ENCODE results near the gene DEPP1.

Gene DEPP1

GRCh38 chr10:44990302-44990655 is 11.7 kb upstream of the DEPP1 start (continued):
- TF ChIP-seq ZNF518A (tag by site-specific recombination; conservative IDR thresholded peaks at IDR 0.05; ENCODE audit: low read depth) (no peak), PRDM2 (tag by site-specific recombination; IDR thresholded peaks at IDR 0.05; ENCODE audit: borderline replicate concordance) (no peak), ZNF391 (tag by site-specific recombination; IDR thresholded peaks at IDR 0.05; ENCODE audit: borderline replicate concordance, low read depth) (no peak), ZNF16 (tag by site-specific recombination; IDR thresholded peaks at IDR 0.05; ENCODE audit: low read depth) (no peak), KLF1 (tag by site-specific recombination; IDR thresholded peaks at IDR 0.05) (0 out of 2 replicates have a peak, but pooled peaks have one; percentile 2), ZNF555 (tag by site-specific recombination; conservative IDR thresholded peaks at IDR 0.05) (no peak), ZBTB20 (tag by site-specific recombination; IDR thresholded peaks at IDR 0.05) (no peak), ZNF561 (tag by site-specific recombination; IDR thresholded peaks at IDR 0.05; ENCODE audit: borderline replicate concordance) (no peak), ZNF707 (tag by site-specific recombination; IDR thresholded peaks at IDR 0.05) (no peak), KLF8 (tag by site-specific recombination; IDR thresholded peaks at IDR 0.05) (no peak), ZBTB8A (tag by site-specific recombination; IDR thresholded peaks at IDR 0.05) (0 out of 2 replicates have a peak, but pooled peaks have one; percentile 24), REPIN1 (tag by site-specific recombination; IDR thresholded peaks at IDR 0.05; ENCODE audit: low read depth) (no peak)
- TF ChIP-seq, protein P1, sequence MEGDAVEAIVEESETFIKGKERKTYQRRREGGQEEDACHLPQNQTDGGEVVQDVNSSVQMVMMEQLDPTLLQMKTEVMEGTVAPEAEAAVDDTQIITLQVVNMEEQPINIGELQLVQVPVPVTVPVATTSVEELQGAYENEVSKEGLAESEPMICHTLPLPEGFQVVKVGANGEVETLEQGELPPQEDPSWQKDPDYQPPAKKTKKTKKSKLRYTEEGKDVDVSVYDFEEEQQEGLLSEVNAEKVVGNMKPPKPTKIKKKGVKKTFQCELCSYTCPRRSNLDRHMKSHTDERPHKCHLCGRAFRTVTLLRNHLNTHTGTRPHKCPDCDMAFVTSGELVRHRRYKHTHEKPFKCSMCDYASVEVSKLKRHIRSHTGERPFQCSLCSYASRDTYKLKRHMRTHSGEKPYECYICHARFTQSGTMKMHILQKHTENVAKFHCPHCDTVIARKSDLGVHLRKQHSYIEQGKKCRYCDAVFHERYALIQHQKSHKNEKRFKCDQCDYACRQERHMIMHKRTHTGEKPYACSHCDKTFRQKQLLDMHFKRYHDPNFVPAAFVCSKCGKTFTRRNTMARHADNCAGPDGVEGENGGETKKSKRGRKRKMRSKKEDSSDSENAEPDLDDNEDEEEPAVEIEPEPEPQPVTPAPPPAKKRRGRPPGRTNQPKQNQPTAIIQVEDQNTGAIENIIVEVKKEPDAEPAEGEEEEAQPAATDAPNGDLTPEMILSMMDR (tag by site-specific recombination; IDR thresholded peaks at IDR 0.05): peak; percentile 69
- TF ChIP-seq, protein P2, sequence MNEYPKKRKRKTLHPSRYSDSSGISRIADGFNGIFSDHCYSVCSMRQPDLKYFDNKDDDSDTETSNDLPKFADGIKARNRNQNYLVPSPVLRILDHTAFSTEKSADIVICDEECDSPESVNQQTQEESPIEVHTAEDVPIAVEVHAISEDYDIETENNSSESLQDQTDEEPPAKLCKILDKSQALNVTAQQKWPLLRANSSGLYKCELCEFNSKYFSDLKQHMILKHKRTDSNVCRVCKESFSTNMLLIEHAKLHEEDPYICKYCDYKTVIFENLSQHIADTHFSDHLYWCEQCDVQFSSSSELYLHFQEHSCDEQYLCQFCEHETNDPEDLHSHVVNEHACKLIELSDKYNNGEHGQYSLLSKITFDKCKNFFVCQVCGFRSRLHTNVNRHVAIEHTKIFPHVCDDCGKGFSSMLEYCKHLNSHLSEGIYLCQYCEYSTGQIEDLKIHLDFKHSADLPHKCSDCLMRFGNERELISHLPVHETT (tag by site-specific recombination; IDR thresholded peaks at IDR 0.05): no peak
